OCI-LY7 (cell line): ENCODE measurements around the gene GAMT. TPM values are rescaled to one million over a fixed set of nuclear protein-coding genes. Genes with fewer than 3 reads are reported as not detected.

ENCODE experiments used
- BruUV-seq: library from RNA; stranded (reverse); fragments of 400-500 nt; replicated peaks from 2 replicates; lab custom pipeline; 2021; lab: Mats Ljungman, UMichigan
- CTCF ChIA-PET: fragments of 300-600 bp; sonication (Branson Sonifier 250); formaldehyde crosslinking; loops from one replicate; lab custom pipeline; 2022; ENCODE audit warnings: antibody characterized with exemption; ENCODE audit not compliant: unreplicated experiment; lab: Charles Lee
- POLR2A ChIA-PET: fragments of 300-600 bp; sonication (Branson Sonifier 250); formaldehyde crosslinking; loops from one replicate; lab custom pipeline; 2022; ENCODE audit warnings: antibody characterized with exemption; lab: Charles Lee
- DNase-seq: peaks from one replicate; pipeline ENCODE4 v3.0.0-alpha.2; 2015; ENCODE audit warnings: low spot score
- H2AFZ ChIP-seq: fragments of 200-600 bp; sonication (generic), shearing (Covaris generic); 2 replicates; pipeline ENCODE4 v1.6.1; 2014; ENCODE audit warnings: mild to moderate bottlenecking, antibody characterized with exemption, low read length, moderate library complexity
- H3K27ac ChIP-seq: fragments of 200-600 bp; sonication (generic); 2 replicates; pipeline ENCODE4 v1.5.1; 2014; ENCODE audit warnings: mixed run types, low read depth, mild to moderate bottlenecking, moderate library complexity, low read length, inconsistent platforms; ENCODE audit not compliant: poor library complexity, severe bottlenecking
- H3K36me3 ChIP-seq: fragments of 200-600 bp; sonication (generic); 2 replicates; pipeline ENCODE4 v1.6.1; 2014; ENCODE audit warnings: mild to moderate bottlenecking, antibody characterized with exemption, low read length, moderate library complexity, mixed read lengths; ENCODE audit not compliant: insufficient read depth
- H3K4me1 ChIP-seq: fragments of 200-600 bp; sonication (generic); 2 replicates; pipeline ENCODE4 v1.5.1; 2014; ENCODE audit warnings: mild to moderate bottlenecking, low read length; ENCODE audit not compliant: insufficient read depth, poor library complexity, severe bottlenecking
- H3K4me2 ChIP-seq: fragments of 200-600 bp; sonication (generic); 2 replicates; pipeline ENCODE4 v1.6.1; 2014; ENCODE audit warnings: mild to moderate bottlenecking, low read length
- H3K4me3 ChIP-seq: fragments of 200-600 bp; sonication (generic); 2 replicates; pipeline ENCODE4 v1.5.1; 2014; ENCODE audit warnings: mild to moderate bottlenecking, low read depth, low read length; ENCODE audit not compliant: poor library complexity, severe bottlenecking
- H3K79me2 ChIP-seq: fragments of 200-600 bp; sonication (generic); 2 replicates; pipeline ENCODE4 v1.6.1; 2016; ENCODE audit warnings: low read depth, mild to moderate bottlenecking, low read length, moderate library complexity, mixed read lengths; ENCODE audit not compliant: insufficient read depth
- H3K9me2 ChIP-seq: fragments of 200-600 bp; sonication (generic); 2 replicates; pipeline ENCODE4 v1.6.1; 2016; ENCODE audit warnings: mild to moderate bottlenecking, low read length, mixed read lengths; ENCODE audit not compliant: insufficient read depth
- H3K9me3 ChIP-seq: fragments of 200-600 bp; sonication (generic); 2 replicates; pipeline ENCODE4 v1.6.1; 2014; ENCODE audit warnings: mild to moderate bottlenecking, mixed run types, low read length, mixed read lengths
- H4K20me1 ChIP-seq: fragments of 200-600 bp; sonication (generic); 2 replicates; pipeline ENCODE4 v1.6.1; 2014; ENCODE audit warnings: mild to moderate bottlenecking, antibody characterized with exemption, low read length, moderate library complexity, mixed read lengths; ENCODE audit not compliant: insufficient read depth
- EZH2phosphoT487 ChIP-seq: fragments of 200-600 bp; sonication (generic); IDR thresholded peaks from 2 replicates; pipeline ENCODE4 v1.6.1; 2018; ENCODE audit warnings: low read depth, borderline replicate concordance, mild to moderate bottlenecking, mixed run types, antibody characterized with exemption, low read length, moderate library complexity, mixed read lengths
- intact Hi-C: fragments of 100-400 bp; cut with micrococcal nuclease; formaldehyde crosslinking; loops from one replicate; pipeline ENCODE4 v1.10.0; 2022; ENCODE audit not compliant: unreplicated experiment
- total RNA-seq, 2 experiments: library from RNA; depleted of rRNA in 1 of 2; stranded (reverse); fragments of >200 nt in 1 of 2; shearing (Covaris generic) in 1 of 2; gene quantifications; 2 replicates each; pipeline ENCODE4 v1.2.3, GENCODE V29; 2014 to 2022
- TF ChIP-seq, protein P1 (sequence below): fragments of 200-600 bp; sonication (generic); conservative IDR thresholded peaks from 2 replicates; pipeline ENCODE4 v1.5.1; 2014; ENCODE audit warnings: mild to moderate bottlenecking, antibody characterized with exemption, low read length, moderate library complexity, mixed read lengths

Gene GAMT
- total RNA-seq, 2 experiments from 2014 or later, result 14.4 to 27.5 TPM

DNA sequence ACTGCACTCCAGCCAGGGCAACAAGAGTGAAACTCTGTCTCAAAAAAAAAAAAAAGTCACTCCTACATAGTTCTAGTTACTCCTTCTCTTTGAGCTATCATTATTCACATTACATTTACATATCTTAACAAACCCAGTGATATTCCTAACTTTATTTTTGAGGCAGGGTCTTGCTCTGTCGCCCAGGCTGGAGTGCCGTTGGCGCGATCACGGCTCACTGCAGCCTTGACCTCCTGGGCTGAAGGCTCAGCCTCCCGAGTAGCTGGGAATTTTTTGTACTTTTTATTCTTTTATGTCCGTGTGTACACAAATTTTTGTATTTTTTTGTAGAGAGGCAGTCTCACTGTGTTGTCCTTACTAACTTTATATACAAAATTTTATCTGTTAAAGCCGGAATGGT lies 36.3 kb upstream of the GAMT start:
- TF ChIP-seq, protein P1, sequence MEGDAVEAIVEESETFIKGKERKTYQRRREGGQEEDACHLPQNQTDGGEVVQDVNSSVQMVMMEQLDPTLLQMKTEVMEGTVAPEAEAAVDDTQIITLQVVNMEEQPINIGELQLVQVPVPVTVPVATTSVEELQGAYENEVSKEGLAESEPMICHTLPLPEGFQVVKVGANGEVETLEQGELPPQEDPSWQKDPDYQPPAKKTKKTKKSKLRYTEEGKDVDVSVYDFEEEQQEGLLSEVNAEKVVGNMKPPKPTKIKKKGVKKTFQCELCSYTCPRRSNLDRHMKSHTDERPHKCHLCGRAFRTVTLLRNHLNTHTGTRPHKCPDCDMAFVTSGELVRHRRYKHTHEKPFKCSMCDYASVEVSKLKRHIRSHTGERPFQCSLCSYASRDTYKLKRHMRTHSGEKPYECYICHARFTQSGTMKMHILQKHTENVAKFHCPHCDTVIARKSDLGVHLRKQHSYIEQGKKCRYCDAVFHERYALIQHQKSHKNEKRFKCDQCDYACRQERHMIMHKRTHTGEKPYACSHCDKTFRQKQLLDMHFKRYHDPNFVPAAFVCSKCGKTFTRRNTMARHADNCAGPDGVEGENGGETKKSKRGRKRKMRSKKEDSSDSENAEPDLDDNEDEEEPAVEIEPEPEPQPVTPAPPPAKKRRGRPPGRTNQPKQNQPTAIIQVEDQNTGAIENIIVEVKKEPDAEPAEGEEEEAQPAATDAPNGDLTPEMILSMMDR, result no peak
- TF ChIP-seq EZH2phosphoT487, result no peak
- Histone ChIP-seq H3K4me1 (peaks cover 27% of the 10 kb centered on the region), H3K9me2 (no peaks in the 10 kb centered on the region), H3K9me3 (no peaks in the 10 kb centered on the region), H2AFZ (peak overlapping the region; percentile 54; the same call in 1 of the 2 replicates), H3K36me3 (peaks cover 76% of the 10 kb centered on the region), H3K79me2 (peaks cover 34% of the 10 kb centered on the region), H4K20me1 (peaks cover 18% of the 10 kb centered on the region), H3K4me2 (peak overlapping the region; percentile 56), H3K4me3 (peak overlapping the region; percentile 96), H3K27ac (peak overlapping the region; percentile 61)
- no peak for DNase-seq
- ChIA-PET POLR2A (no interaction called here), CTCF (no interaction called here)
- intact Hi-C loops, result loop anchor here (1.0 to 5.0 kb wide), 2 partner anchors 30 to 160 kb away; partner anchors contain the start of genes DAZAP1 and FAM174C
- BruUV-seq, result no TSS peak

DNA sequence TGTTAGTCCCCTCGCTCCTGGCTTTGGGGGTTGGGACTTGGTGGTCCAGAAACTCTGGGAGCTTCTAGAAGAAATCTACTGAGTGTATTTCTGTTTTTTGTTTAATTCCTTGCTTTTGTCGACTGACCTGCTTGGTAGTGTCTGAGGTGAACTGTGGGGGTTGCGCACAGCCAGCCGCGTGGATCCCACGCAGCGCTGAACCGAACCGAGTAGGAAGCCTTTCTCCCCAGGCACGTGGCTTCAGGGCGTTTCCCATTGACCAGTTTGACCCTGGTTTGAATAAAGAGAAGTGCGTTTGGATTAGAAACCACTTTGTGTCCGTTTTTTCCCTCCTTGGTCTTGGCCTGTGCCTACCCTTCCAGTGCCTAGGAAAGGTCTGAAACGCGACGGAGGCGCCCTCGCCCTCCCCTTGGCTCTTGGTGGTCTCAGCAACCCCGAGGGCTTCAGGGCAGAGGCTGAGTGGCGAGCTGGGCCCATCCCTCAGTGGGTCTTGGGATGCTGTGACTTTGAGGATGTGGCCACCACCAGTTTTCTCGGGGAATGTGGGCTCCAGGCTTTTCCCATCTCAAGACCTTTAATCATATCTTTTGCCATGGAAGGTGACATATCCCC lies 34.1 kb upstream of the GAMT start:
- ChIA-PET CTCF (no interaction called here), POLR2A (no interaction called here)
- Histone ChIP-seq H3K4me2 (no peak overlapping the region), H3K4me1 (peaks cover 21% of the 10 kb centered on the region), H3K27ac (no peak overlapping the region), H4K20me1 (peaks cover 7% of the 10 kb centered on the region), H3K9me2 (no peaks in the 10 kb centered on the region), H3K9me3 (no peaks in the 10 kb centered on the region), H2AFZ (no peak overlapping the region), H3K36me3 (peaks cover 70% of the 10 kb centered on the region), H3K79me2 (peaks cover 23% of the 10 kb centered on the region), H3K4me3 (no peak overlapping the region)
- DNase-seq, result no peak
- intact Hi-C loops, result loop anchor here (5.0 kb wide), 1 partner anchor 158 kb away; the partner anchor contains the start of gene FAM174C
- TF ChIP-seq, protein P1, result no peak
- TF ChIP-seq EZH2phosphoT487, result no peak
- BruUV-seq, result no TSS peak

DNA sequence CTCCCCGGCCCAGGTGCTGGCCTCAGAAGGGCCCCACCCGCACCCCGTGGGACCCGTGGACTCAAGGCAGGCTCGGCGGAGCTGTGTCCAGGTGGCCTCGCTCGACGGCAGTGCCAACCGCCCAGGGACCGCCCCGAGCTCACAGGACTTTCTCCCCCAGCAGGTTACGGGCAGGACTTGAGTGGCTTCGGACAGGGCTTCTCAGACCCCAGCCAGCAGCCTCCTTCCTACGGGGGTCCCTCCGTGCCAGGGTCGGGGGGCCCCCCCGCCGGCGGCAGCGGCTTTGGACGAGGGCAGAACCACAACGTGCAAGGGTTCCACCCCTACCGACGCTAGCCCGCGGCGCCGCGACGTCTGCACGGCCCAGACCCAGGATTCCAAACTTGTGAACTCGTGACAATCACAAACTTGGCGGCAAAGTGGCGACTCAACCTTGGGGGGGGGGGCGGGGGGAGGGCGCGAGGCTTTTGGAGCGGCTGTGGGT lies 33.3 kb upstream of the GAMT start:
- intact Hi-C loops, result loop anchor here (5.0 kb wide), 1 partner anchor 157 kb away; the partner anchor contains the start of gene FAM174C
- no peak overlapping the region for H3K4me2 ChIP-seq
- H3K36me3 ChIP-seq, result peaks cover 70% of the 10 kb centered on the region

More for the DNA sequence above, 33.3 kb upstream of the GAMT start:
- peaks cover 2% of the 10 kb centered on the region; the same call in 1 of the 2 replicates for H4K20me1 ChIP-seq
- BruUV-seq, result no TSS peak
- H3K9me3 ChIP-seq, result no peaks in the 10 kb centered on the region
- no peak for DNase-seq
- H3K4me3 ChIP-seq, result no peak overlapping the region
- CTCF ChIA-PET, result no interaction called here
- H3K9me2 ChIP-seq, result no peaks in the 10 kb centered on the region
- no peak for TF ChIP-seq EZH2phosphoT487
- TF ChIP-seq, protein P1, result no peak
- no peak overlapping the region for H2AFZ ChIP-seq
- H3K79me2 ChIP-seq, result peaks cover 14% of the 10 kb centered on the region
- peaks cover 13% of the 10 kb centered on the region for H3K4me1 ChIP-seq
- H3K27ac ChIP-seq, result no peak overlapping the region
- POLR2A ChIA-PET, result no interaction called here
